NOMO-1 treated with DMSO at 0.1 percent for 48 hours (cell line): ENCODE measurements around the gene MAN1A1.
"Not testable (repeated sequence)": the region's sequence is repeated elsewhere in the genome, so short reads cannot be mapped to it uniquely, and the experiment has no call there.

Experiments used
- DNase-seq: peaks from one replicate; lab custom pipeline; 2025; ENCODE audit not compliant: unreplicated experiment; lab: John Stamatoyannopoulos, UW

The MAN1A1 gene

DNA sequence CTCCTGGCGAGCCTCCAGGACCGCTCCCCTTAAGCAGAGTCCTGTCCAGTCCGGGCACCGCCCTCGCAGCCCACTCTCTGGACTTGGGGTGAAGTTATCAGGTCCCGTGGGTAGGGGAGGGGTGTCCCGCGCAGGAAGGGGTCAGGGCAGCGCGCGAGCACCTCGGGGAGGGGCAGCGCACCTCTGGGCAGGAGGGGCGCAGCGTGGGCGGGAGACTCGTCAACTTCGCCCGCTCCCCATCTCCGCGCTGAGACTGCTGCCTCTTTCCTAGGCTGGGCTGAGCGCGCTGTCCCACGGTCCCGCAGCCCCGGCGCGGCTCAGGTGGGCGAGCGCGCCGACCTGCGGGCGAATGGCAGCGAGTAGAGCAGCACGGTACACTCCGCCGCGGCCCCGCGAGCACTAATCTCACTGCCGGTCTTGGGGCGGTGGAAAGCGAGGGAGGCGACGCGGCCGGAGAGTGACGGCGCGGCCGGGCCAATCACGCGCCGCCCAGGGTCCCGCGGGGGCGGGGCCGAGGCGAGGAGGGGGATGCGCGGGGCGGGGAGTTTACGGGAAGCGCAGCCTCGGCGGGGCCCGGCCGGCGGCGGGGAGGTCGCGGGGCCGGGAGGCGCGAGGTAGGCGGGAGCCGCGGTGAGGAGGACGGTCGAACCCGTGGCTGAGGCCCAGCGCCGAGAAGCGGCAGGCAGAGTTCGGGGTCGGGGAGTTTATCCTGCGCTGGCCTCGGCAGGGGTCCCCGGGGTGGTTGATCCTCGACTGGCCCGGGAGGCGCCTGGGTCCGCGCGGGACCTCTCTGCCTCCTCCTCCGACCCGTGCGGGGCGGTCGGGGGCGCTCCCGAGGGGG is at the start of gene MAN1A1:
MAN1A1 (minus strand) TSS at position 401 of the 841 bp plus-strand sequence. CDS start 696 bp downstream, outside the sequence.
- peak; percentile 10 for DNase-seq

DNA sequence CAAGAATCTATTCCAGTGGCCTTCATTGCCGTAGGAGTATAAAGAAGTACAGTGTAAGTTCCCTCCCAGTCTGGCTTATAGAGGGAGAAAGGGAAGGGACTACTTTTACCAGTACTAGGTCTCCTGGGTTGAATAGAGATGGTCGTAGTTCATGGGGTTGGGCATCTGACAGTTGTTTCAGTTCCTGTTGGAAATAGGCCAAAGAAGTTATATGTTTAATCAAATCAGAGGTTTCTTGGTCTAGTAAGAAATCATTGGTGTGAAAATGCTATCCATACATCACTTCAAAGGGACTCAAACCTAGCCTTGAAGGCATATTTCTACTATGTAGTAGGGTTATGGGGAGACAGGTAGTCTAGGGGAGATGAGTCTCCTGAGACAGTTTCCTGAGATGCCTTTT is 45.6 kb upstream of the MAN1A1 start:
- no peak for DNase-seq

DNA sequence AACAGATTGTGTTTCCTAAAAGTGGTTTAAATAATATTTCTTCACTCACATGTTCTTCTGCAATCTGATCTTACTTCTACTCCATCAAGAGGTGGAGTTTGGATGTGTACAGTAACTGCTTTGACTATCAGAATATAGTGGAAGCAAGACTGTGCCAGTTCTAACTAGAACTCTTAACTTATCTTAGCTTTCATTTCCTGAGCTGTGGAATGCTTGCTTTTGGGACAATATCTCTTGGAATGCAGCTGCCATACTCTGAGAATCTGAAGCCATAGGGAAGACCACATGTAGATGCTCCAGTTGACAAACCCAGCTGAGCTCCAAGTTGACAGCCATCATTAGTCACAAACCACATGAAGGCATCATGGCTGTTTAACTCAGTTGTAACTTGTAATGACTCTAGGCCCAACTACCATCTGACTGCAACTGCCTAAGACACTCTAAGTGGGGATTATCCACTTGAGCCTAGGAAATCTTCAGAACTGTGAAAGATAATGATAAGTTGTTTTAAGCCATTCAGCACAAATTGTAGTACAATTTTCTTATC is 40.8 kb upstream of the MAN1A1 start:
- DNase-seq: no peak

DNA sequence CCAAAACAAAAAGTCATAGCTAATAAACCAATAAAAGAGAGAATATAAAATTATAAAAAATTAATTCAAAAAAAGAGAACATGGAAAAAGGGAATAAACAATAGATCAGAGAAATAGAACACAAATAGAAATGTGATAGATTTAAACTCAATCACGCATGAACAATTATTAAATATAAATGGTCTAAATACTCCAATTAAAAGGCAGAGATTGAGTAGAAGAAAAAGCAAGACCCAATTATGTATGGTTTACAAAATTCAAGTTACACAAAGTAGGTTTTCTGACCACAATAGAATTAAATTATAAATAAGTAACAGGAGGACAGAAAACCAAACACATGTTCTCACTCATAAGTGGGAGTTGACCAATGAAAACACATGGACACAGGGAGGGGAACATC is 36.4 kb upstream of the MAN1A1 start:
- DNase-seq: no peak

DNA sequence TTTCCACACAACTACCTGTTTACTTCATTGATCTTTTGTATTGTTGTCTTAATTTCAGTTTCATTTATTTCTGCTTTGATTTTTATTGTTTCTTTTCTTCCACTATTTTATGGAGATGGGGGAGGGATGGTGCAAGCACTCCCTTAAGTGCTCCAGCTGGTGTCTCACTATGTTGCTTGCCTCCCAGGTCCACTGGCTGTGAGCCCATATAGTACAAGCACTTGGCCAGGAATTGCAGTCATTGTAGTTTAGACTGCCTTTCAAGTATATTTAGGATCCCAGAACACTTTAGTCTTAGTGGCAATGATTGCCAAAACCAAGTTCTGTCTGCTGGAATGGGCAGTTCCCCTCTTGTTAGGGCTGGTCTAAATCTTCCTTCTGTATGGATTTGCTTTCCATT is 34.9 kb upstream of the MAN1A1 start:
- no peak for DNase-seq

DNA sequence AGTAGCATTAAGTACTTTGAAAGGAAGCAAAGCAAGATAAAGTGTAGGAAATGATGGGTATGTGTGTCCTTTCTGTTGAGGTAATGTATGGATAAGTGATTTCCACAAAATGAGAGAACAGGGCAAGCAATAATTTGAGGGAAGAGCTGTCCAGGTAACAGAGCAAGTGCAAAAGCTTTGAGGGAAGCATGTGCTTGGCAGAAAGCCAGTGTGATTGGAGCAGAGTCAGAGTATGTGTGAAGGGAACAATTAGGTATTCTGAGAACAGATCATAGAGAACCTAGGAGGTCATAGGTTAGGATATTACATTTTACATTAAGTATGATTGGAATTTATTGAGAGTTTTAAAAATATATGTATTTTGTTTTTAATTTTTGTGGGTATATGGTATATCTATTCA is 30.2 kb upstream of the MAN1A1 start:
- DNase-seq: no peak

DNA sequence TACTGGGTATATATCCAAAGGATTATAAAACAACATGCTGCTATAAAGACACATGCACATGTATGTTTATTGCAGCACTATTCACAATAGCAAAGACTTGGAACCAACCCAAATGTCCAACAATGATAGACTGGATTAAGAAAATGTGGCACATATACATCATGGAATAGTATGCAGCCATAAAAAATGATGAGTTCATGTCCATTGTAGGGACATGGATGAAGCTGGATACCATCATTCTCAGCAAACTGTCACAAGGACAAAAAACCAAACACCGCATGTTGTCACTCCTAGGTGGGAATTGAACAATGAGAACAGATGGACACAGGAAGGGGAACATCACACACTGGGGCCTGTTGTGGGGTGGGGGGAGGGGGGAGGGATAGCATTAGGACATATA is 27.5 kb upstream of the MAN1A1 start:
- DNase-seq: not testable (repeated sequence)

DNA sequence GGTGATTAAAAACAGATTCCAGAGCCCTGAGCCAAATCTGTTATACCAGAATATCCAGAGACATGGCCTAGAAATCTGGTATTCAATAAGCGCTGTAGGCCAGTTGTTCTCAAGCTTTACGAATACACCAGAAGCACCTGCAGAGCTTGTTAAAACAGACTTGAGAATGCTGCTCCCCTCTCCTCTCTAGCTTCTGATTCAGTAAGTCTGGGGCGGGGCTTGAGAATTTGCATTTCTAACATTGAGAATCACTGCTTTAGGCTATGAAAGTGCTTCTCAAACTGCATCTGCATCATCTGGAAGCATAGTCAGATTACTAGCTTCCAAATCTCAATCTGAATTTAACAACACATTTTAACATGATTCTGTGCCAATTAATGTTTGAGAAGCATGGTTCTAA is 20.5 kb upstream of the MAN1A1 start:
- no peak for DNase-seq

DNA sequence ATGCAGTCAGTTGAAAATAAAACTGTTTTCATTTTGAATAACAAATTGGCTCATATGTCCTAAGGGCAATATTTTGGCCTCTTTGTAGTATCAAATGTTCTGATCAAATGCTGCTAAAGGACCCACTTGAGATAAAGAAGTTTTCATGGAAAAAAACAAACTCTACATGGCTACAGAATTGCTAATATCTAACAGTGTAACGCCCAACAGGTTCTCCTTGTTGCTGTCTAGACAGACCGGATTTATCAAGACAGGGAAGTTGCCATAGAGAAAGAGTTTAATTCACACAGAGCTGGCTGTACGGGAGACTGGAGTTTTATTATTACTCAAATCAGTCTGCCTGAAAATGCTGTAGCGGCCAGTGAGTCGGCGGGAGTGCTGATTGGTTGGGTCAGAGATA is 19.4 kb upstream of the MAN1A1 start:
- DNase-seq: no peak

DNA sequence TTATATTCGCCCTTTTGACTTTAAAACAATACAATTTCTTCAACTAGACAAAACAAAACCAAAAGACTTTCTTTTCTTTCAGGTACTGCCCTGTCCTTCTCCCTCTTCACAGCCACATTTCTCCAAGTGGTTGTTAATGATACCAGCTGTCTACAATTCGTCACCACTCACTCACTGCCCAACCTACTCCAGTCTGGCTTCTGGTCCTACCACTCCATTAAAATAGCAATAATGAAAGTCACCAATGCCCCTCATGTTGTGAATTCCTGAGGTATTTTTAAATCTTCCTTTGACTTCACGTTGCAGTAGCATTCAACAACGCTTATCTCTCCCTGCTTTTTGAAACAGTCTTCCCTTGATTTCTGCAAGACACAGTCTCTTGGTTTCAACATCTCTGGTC is 11.6 kb upstream of the MAN1A1 start:
- no peak for DNase-seq

DNA sequence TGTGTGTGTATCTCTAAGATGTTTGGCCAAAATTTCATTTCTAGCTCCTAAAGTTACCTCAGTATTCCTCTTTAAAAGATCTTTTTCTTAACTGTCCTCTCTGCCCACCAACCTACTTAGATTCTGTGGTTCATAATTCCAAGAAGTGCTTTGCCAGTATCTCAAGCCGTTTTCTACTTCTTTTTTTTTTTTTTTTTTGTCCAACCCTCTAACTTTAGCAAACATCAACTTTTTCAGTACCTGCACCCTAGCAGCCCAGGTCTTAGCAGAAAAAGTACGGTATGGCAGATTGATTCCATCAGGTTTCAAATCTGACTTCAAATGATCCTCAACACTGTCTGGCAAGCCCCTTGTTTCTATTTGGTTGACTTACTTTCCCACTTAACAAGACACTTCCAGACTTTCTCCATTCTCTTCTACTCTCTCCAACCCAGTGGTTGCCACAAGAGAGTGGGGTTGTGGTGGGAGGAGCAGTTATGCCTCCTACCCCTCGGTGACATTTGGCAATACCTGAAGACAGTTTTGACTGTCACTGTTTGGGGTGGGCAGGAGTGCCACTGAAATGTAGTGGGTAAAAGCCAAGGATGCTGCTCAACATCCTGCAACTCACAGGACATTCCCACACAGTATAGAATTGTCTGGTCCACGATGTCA is 10.8 kb upstream of the MAN1A1 start:
- DNase-seq: no peak

DNA sequence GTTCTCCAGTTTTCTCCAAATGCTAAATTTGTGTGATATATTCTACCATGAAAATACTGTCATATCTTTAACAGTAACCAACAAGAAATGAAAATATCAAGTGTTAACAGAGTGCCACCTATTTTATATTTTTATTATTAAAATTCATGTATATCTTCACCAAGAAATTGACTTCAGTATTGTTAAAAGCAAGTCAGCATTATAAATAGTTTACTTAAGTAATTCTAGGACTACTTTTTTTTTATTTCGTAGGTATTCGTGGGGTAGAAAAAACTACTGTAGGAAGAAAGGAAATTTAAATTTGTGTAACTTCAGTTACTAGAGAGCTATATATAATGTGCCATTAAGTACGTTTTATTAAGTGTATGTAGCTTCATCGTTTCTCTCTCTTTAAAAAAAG is 6.3 kb upstream of the MAN1A1 start:
- no peak for DNase-seq

DNA sequence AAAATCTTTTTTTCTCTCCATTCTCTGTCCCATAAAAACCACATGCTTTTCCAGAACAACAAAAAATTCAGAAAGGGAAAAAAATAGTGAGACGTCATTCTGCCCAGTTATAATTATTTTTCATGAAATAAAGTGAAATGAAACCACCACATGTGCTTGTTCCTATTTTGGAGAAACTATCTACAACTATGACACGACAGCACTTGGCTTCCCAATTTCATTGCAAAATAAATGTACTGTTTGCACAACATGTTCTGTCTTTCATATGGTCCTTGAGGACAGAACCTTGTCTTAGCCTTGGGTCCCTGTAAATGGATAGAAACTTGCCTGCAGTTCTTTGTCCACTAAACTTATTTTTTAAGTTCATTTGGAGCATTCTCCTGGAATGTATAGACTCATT is 5.6 kb upstream of the MAN1A1 start:
- peak; percentile 67 for DNase-seq

DNA sequence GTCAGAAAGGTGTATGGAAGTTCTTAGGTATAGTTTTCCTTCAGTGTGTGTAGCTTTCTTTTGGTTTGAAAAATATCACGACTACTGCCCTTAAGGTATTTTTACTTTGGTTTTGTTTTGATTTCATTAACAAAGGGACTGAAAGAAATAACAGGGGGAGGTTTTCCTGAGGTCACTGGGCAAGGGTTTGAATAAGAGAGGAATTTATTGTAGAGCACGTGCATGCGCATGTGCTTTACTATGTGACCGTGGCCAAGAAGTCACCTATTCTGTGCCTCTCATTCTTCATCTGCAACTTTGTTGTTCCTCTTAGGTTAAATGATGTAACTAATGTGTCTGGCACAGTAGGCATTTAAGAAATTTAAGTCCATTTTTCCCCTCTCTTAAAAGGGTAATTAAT is 4.1 kb upstream of the MAN1A1 start:
- no peak for DNase-seq

DNA sequence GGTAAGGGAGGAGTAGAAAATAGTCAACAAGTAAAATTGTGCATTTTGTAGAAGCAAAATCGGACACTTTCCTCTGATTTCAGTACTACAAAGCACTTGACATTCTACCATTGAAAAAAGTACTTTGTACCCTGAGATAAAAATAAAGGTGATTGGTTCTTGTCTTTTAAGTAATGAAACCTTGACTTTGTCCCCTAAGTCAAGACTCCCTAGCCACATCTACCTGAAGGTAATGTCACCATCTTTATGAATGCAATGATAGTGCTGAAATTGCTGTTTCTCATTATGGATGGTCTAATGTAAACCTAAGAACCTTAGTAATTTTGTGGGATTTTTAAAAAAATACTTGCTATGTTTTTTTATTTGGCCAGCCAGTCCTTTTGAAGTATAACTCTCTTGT is 2.4 kb upstream of the MAN1A1 start:
- no peak for DNase-seq

DNA sequence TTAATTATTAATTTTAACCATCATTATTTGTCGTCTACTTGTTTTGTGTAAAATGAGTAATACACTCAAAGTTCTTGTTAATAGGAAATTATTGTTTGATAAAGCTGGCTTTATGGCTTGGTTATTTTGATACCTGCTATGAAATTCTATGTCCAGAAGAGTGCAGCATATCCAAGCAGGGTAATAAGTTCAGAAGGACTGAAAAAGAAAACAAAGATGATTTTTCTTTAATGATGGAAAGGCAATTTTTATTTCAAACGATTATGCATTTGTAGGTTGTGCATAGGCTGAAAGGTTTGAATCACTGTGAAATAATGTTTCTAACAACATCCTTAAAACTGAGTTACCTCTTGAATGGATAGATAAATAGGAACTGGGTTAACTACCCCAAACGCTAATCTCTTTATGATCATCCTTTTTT is 1.4 kb upstream of the MAN1A1 start:
- no peak for DNase-seq

DNA sequence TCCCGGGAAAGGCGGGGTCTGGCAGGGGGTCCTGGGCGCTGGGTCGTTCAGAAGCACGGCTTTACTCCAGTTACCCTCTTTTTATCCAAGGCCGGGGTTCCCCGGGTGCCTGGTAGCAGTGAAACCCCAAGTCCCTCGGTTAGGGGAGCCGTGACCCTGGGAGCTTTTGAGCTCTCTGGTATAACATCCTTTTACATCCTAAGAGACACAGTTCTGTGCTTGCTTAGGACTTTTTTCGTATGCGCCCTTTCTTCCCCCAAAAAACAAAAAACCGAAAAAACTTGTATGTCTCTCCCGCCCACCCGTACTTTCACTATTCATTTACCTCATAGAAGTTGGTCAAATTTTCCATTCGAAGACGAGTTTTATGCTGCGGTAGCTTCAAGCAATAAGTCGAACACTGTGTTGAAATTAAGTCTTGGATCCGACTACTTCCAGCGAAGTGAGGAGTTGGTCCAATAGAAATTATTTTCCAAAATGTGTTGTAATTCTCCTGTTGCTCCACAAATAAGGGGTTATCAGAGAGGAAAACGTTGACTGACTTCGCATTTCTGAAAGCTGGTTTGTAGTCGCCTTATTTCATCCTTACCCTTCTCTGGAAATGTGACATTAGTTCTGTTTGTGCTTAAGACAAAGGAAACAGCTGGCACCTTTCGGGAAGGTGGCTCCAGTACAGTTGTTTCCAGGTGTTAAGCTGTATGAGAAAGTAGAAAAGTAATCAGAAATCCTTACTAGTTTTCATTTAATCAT is 816 bp upstream of the MAN1A1 start:
- DNase-seq: peak; percentile 36

DNA sequence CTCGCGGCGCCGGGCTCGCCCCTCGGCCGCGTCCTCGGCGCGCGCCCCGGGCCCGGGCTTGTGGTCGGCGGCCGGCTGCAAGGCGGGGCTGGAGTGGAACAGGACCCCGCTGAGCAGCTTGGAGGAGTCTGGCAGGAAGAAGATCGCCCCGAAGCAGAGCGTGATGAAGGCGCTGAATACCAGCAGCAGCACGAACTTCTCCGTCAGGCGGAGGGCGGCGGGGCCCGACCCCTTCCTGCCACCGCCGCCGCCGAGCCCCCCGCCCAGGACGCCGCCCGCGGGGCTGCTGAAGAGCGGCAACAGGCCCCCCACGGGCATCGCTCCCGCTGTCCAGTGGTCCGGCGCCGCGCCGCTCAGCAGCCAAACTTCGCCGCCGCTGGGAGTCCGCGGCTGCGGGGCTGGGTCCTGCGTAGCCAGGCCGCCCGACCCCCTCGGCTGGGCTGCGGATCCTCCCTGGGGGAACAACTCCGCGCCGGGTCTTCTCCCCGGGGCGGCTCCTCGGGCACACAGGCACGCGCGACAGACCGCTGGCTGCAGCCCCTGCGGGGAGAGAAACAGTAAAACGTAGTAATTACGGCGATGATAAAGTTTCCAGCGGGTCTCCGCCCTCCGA is 707 bp downstream of the MAN1A1 start:
- DNase-seq: no peak

DNA sequence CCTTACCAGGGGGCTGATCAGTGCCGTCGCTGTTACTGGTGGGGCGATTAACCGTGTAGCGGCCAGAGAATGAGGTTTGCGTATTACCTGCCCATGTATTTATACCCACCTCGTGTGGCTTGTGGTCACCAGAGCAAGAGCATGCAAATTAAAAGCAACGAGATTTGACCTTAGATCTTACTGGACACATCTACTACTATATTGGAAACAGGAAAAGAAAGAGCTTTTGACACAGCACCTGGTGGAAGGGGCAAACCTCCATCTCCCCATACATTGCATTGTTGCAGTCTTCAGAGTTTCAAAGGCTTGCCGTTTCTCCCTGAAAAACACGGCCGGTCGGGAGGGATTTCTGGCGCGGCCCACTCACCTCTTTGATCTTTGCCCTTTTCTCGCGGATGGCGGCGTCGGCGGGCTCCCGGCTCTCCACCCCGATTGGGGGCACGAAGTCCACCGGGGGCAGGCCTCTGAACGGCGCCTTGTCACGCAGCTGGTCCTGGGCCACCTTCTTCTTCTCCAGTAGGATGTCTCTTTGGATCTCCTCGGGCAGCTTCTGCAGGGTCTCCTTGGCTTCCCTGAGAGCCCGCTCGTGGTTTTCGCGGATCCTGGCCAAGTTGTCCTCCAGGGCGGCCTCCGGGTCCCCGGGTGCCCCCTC is 1.3 kb downstream of the MAN1A1 start:
- DNase-seq: no peak

DNA sequence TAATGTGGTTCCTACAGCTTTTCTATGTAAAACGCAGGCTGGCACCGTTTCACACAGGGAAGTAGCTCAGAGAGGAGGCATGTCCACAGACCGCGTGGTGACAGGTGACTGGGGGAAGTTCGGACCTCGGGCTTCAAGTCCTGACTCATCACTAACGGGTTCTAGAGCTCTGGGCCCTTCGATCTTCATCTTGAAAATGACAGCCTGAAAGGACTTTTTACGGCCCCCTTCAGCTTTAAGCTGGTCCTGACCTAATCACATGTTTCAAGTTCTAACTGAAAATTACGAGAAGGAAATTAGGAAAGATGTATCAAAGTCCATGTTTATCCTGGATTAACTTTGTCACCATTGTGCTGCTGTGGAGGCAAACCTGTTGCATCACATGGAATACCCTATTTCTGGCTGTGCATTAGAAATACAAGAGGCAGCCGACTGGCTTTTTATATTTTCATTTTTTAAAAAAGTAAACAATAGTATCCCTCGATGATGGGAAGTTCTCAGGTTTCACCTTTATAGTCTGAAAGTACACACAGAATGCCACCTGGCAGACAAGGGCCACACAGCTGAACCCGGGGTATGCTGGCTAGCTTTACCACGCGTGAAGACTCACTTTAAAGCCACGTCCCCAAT is 2.0 kb downstream of the MAN1A1 start:
- DNase-seq: peak; percentile 10
